Activated CD8-positive, alpha-beta memory T cell treated with anti-CD3 and anti-CD28 coated beads for 1 hour (primary cell): Measurements from ENCODE around the gene LCN12.

Experiments used
- DNase-seq, 2 donors: peaks; one replicate each; pipeline ENCODE4 v3.0.0-alpha.2; 2020; ENCODE audit warnings: low read depth in 1 of 2; ENCODE audit errors: extremely low read depth in 1 of 2

Gene LCN12

DNA sequence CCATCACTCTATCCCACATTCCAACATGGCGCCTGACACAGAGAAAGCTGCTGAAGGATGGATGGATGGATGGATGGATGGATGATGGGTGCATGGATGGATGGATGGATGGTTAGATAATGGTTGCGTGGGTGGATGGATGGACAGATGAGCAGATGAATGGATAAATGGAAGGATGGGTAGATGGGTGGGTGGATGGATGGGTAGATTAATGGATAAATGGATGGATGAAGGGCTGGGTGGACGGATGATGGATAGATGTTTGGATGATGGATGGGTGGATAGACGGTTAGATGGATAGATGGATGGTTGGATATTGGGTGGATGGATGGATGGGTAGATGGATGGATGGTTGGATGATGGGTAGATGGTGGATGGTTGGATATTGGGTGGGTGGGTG is 4.5 kb downstream of the LCN12 start:
- DNase-seq, result no peak

DNA sequence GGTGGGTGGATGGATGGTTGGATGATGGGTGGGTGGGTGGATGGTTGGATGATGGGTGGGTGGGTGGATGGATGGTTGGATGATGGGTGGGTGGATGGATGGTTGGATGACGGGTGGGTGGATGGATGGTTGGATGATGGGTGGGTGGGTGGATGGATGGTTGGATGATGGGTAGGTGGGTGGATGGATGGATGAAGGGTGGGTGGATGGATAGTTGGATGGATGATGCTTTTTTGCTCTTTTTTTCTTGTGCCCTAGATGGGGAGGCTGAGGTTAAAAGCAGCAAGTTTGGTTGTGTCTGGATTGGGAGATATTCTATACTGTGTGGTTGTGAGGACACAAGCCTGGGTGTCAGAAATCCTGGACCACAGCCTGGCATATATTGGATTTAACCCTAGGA is 5.4 kb downstream of the LCN12 start:
- no peak for DNase-seq

DNA sequence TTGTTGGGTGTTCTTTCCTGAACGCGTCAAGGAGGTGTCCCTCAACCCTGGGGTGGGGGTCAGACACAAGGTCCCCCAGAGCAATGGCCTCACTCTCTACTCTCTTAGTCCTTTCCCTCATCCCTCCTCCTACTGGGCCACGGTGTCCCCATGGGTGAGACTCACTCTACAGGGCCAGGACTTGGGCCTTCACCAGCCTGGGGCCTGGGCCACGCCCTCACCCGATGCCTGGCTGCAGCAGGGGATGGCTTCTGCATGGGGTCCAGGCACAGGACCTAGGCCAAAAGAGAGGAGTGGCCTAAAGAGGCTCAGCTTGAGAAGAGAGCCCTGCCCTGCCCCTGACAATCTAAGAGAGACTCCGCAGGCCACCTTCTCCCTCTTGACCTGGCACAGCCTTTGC is 5.8 kb downstream of the LCN12 start:
- no peak for DNase-seq

DNA sequence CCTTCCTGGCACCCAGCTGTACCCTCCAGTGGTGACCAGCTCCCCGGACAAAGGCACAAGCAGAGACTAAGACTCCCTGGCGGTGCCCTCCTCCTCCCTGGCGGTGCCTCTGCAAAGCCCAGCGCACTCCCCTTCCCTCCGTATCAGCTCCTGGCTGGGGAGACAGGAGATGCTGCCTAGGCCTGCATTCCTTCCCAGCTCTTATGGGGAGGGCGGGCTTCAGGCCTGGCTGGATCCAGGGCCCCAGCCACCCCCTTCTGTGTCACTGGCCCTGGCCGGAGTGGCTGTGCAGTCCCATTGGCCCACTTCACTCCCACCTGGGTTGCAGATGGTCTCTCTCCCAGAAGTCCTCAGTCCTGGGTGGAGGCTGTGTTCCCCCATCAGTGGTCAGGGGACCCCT is 6.4 kb downstream of the LCN12 start:
- no peak for DNase-seq

DNA sequence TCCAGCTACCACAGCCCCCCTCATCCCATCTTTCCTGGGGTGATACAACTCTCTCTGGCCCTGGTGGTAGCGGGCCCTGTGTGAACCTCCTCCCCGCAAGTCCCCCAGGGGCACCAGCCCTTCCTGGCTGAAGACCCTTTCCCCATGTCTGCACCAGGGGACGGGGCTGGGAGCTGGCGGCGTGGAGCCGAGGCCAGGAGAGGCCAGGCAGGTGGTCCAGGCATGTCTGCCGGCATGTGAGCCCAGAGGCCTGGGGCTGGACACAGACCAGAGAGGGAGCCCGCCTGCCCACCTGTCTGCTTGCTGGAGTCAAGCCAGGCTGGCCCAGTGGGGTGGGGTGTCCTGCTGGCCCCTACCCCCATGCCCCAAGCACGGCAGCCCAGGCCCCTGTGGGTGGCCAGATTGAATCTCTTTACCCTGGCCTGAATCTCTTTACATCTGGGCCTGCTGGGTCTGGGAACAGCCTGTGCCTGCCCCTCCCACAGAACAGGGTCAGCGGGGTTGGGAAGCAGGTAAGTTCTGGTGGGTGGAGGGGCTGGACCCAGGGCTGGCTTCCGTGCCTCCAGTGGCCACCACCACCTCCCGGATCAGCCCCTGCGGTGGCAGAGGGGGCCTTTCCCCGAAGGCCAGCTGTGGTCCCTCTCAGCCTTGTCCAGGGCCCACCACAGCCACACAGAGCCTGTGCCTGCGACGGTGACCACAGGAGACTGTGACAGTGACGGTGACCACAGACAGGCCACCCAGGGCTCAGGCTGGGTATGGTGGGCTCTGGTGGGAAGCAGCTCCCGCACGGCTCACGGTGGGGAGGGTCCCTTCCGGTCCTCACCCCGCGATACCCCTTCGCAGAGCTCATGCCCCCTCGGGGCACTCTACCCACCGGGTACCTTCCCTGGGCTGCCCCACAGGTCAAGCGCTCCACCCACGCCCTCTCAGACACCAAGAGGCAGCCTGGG is 7.1 kb downstream of the LCN12 start:
- no peak for DNase-seq

DNA sequence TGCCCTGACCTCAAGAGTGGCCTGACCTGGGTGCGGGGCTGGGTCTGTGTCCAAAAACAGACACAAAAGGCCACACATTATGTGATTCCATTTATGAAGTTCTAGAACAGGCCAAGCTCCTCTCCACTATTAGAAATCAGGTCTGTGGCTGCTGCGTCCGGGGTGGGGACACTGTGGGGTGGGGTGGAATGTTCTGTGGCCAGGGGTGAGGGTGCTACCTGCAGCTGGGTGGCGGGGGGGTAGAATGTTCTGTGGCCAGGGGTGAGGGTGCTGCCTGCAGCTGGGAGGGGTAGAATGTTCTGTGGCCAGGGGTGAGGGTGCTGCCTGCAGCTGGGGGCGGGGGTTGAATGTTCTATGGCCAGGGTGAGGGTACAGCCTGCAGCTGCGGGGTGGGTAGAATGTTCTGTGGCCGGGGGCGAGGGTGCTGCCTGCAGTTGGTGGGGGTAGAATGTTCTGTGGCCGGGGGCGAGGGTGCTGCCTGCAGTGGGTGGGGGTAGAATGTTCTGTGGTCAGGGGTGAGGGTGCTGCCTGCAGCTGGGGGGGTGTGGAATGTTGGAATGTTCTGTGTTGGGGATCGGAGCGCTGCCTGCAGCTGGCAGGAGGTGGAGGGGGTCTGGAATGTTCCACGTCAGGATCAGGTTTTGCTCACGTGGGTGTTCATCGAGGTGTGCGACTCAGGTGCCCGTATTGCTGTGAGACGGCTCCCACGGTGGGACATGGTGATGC is 8.3 kb downstream of the LCN12 start:
- no peak for DNase-seq

DNA sequence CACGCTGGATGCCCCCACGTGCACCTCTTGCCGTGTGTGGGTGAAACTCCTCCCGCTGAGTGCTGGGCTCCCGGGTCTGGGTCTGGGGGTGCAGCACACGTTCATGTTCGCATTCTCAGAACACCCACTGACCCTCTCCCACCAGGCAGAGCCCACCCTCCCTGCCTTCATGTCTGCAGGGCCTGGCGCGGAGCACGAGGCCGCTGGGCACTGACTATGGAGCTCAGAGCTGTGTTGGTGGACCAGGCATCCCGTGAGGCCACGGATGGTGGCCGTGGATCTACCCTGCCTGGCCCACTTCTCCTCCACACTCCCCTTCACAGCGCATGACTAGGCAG is 8.8 kb downstream of the LCN12 start:
- no peak for DNase-seq

DNA sequence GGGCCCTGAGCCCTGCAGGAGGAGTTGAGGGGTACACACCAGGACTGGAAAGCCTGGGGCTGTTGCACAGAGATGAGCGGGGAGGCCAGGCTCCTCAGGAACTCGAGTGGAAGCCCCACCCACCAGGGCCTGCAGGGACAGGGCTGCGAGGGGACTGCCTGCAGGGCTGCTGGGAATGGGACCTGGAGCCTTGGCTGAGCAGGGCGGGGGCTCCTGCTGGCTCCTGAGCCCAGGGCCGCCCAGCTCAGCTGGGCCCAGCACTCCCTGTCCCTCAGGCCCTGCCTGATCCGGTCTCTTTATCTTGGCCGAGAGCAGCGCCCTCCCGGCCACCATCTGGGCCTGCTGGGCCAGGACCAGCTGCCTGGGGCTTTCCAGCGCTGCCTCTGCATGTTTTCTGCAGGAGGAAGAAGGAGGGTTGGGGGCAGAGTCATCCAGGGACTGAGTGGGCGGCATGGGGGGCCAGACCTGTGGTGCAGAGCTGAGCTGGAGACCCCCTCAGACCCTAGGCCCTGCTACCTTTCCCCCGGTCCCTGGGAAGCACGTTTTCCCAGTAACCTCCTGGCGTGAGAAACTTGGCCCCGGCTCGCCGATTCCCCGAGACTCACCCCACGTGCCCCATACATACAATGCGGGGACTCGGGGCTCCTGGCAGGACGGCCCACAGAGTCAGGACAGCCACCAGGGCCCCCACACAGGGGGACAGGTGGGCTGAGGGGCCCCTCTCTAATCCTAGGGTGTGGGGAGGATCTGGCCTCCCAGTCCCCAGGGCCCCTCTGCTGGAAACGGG is 9.4 kb downstream of the LCN12 start:
- DNase-seq, result no peak

DNA sequence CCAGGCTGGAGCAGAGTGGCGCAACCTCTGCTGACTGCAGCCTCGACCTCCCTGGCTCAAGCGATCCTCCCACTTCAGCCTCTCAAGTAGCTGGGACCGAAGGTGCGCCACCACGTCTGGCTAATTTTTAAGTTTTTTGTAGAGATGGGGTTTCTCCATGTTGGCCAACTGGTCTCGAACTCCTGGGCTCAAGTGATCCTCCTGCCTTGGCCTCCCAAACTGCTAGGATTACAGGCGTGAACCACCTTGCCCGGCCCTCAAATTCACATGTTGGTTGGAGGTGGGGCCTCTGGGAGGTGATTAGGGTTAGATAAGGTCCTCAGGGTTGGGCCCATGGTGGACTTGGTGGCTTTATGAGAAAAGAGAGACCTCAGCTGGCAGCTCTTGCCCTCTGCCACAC is 10.1 kb downstream of the LCN12 start:
- DNase-seq, result no peak

DNA sequence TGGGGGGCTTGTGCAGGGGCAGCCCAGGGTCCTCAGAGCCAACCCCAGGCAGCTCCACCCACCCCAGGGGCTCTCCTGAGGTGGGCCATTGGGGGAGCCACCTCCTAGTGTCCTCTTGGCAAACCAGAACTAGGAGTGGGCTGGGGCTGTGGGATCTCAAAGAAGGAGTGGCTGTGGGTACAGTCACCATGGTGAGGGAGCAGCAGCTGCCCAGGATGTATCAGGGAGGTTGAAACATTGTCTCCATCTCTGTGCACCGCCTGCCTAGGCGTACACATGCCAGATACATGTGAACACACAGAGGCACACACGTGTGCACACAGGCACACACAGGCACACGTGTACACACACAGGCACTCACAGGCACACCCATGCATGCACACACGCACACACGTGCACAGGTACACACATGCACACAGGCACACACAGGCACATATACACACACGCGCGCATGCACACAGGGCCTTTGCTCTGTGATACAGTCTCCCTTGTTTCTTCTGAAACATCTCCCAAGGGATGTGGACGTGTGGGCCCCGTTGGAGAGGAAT is 10.7 kb downstream of the LCN12 start:
- DNase-seq, result no peak

DNA sequence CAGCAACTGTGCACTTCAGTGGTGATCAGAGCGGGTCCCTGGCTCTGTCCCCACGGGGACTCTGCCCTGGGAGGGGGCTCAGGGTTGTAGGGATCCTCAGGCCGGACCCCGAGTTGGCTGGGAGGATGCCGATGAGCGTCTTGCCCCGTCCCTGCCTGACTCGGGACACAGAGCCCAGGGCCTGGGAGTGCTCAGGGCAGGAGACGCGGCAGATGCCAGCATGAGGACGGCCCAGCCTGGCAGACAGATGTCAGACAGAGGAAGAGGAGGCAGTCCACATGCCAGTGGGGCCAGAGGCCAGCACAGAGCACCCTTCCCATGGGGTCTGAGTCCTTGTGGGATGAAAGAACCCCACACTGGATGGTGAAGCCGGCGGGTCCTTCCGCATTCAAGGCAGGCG is 11.3 kb downstream of the LCN12 start:
- DNase-seq, result no peak

DNA sequence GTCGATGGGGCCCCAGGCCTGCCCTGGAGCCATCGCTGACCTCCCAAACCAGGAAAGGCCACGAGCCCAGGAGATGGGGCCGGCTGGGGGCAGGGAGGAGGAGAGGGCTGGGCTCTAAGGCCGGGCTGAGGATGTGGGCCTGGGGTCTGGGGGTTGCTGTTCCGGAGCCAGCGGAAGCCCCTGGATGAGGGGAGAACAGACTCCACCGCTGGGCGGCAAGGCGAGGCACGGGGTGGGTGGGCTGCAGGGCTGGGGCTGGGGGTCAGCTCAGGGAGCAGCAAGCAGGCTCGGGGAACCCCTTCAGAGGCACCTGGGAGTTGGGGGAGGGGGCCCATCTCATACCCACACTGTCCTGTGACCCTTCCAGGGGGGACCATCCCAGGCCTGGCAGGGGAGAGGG is 11.7 kb downstream of the LCN12 start:
- no peak for DNase-seq

DNA sequence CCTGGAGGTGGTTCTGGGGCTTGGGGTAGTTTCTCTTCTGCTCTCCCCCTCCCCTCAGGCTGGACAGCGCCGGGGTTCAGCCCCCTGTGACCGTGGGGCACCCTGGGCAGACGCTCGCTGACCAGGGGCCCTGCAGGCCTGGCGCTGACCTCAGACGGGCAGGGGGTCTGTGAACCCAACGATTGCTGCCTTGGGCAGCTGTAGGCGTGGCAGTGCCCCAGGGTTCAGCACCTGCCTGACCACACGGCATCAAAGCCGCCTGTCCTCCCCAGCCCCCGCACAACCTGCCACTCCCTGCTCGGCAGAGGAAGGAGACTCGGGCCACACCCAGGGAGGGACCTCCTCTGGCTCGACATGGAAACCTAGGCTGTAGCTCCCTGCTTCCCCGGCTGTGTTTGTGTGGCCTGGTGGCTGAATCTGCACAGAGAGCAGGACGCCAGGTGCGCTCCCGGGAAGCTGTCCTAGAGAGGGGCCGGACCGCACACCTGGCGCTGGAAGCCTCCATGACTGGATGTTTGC is 12.2 kb downstream of the LCN12 start:
- DNase-seq, result no peak

DNA sequence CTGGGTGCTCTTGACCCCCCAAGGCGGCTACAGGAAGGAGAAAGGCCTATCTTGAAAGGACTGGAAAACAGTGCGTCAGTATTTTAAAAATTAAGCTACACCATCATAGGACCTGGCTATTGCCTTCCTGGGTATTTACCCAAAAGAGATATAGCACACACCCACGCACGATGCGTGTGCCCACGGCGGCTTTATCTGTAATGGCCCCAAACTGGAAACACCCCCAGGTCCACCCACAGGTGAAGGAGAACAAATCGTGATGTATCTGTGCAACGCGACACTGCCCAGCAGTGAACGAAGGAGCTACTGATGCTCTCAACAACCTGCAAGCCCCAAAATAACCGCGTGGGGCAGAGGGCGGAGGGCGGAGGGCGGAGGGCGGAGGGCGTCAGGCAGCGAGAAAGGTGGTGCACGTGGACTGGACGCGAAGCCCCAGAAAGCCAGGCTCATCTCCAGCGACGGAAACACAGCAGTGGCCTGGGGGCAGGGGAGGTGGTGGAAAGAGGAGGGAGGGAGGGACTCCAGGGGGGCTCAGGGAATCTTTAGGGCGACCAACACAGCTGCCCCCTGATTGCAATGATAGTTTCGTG is 12.9 kb downstream of the LCN12 start:
- no peak for DNase-seq

DNA sequence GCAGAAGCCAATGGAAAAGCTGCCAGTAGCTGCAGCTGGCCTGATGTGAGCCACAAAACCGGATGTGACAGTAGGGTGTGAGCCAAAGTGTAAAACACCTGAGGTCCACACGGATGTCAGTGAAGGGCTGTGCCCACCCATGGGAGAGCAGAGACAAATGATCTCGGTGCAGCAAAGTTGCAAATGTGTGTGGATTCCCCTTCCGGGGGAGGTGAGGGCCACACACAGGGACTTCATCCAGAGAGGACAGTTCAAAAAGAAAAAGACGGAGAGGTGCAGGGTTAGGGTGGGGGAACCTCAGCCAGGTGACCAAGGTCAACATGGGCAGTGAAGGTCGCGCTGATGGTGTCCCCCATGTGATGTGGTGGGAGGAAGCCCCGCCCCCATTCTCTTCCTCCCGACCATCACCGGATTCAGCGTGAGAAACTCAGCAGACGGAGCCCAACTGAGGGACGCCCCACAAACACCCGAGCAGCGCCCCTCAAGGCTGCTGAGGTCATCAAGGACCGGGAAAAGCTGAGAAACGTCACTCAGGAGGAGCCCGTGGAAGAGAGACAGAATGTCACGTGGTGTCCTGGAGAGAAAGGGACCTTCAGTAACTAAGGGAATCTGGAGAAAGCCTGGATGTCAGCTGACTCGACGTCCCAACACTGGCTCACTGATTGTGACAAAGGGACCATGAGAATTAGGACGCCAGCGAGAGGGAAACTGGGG is 13.9 kb downstream of the LCN12 start:
- no peak for DNase-seq

DNA sequence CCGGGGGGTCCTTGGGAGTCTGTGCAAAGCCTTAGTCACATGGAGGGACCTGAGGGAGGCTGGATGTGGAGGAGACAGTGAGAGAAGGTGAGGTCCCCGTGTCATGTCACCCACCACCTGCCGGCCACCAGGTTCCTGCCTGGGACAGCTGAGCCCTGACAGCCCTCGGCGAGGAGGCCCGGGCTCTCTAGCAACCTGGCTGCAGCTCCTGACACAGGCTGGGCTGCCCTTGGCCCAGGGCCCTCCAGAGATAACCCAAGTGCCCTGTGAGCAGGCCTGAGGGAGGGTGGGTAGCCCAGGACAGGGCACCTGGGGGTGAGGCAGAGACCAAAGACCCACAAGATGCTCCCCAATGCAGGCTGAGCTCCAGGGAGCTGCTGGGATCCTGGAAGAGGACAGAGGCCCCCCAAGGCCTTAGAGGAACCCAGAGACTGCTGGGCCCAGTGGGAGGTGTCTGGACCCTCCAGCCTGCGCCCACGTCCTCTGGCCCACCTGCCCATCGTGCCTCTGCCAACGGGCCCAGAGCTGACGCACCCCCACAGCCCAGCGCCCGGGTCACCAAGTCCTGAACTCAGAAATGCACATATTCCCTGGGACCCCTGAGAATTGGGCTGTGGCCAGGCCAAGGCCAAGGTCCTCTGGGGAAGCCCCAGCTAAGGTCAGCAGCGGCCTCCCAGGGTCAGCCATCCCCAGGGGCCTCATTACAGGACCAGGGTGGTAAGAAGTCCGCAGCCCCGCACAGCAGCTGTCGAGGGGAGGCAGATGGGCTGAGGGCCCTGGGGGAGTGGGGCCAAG is 16.5 kb downstream of the LCN12 start:
- no peak for DNase-seq

DNA sequence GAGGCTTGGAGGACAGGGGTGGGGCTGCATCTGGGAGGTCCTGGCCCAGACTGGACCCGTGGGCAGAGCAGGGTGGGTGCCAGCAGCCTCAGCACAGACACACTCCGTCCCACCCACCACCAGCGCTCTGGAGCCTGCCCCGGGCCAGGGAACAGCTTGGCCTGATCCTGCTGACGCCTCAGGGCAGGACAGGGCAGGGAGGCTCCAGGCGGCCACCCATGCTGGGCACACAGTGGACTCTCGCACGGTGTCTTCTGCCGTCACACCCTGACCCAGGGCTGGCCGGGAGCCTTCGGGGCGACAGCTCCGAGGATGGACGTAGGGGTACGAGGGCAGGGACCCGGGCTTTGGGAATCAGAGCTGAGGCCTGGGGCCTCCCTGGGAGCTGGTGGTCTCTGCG is 17.1 kb downstream of the LCN12 start:
- DNase-seq, result no peak

DNA sequence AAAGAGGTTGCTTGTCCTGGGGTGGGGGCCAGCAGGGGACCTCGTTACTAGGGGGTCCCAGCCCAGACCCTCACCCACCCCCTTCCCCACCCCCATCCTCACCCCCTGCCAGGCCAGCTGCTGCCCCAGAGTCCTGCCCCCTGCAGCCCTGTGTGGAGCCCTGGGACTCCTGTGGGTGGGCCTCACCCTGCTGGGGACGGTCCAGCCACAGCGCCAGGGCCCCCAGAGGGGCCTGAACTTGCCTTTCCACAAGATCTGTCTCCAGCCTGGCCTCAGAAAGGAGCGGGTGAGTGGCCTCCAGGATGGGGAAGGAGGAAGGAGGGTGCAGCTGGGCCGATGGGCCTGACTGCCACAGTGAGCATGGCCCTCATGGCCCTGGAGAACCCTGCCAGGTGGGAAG is 17.7 kb downstream of the LCN12 start:
- DNase-seq, result no peak

DNA sequence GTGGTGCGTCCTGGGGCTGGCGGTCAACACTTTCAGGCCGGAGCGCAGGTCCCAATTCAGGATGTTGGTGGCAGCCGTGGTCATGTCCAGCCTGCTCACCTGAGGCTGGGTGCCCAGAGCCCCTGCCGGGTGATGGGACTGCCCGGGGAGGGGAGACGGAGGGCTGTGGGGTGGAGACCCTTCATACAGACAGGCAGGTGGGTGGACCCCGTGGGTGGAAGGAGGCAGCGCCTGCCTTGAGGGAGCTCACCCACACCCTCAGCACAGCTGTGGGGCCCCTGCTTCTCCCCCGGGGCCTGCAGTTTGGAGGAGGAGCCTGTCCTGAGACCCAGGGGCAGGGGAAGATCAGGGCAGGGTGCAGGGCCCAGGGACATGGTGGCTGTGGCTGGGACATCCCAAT is 18.3 kb downstream of the LCN12 start:
- no peak for DNase-seq
